K562 (cell line): ENCODE results near the gene SH2D3A. TPM values are rescaled to one million over a fixed set of nuclear protein-coding genes. Genes with fewer than 3 reads are reported as not detected.

Source experiments
- ATAC-seq: fragments of 200-7000 bp; cut with Tn5 transposase; 3 replicates; pipeline ENCODE4 v1.9.1; 2020; ENCODE audit warnings: moderate library complexity
- BruUV-seq: library from RNA; stranded (reverse); fragments of 400-500 nt; replicated peaks from 2 replicates; lab custom pipeline; 2021; lab: Mats Ljungman, UMichigan
- CTCF ChIA-PET: fragments of 300-600 bp; formaldehyde crosslinking; extraction: SDS; loops from one replicate; lab custom pipeline; 2021; ENCODE audit warnings: low intra/inter-chr PET ratio; lab: Yijun Ruan, JAX
- POLR2A ChIA-PET: fragments of 300-600, 350-650 bp; sonication (Branson Sonifier 250); formaldehyde crosslinking; extraction: SDS; loops from one replicate; lab custom pipeline; 2021; ENCODE audit warnings: antibody characterized with exemption, inconsistent platforms; lab: Yijun Ruan, JAX
- DNase-seq, 4 experiments: peaks; one replicate each; pipeline versions ENCODE4 v3.0.0 to v3.0.0-alpha.2; 2011 to 2018; ENCODE audit warnings: low spot score in 3 of 4, mixed read lengths in 3 of 4; ENCODE audit errors: extremely low read depth in 1 of 4
- FAIRE-seq: peaks from 2 replicates; lab custom pipeline; 2011; peaks lifted over from hg19 to GRCh38; lab: Jason Lieb, UNC
- H2AFZ ChIP-seq: 2 replicates; pipeline ENCODE4 v1.6.0; 2011; ENCODE audit warnings: low read depth, low read length, control low read depth, inconsistent platforms
- H3K27ac ChIP-seq: fragments of 200-600 bp; 3 replicates; pipeline ENCODE4 v1.8.0; 2011; ENCODE audit warnings: low read depth, mild to moderate bottlenecking, control low read depth, inconsistent platforms, low read length, moderate library complexity, mixed read lengths; ENCODE audit errors: extremely low read depth
- H3K27me3 ChIP-seq, 2 experiments: fragments of 300-600 bp in 1 of 2; 2 replicates in 1 of 2; 3 replicates in 1 of 2; pipeline versions ENCODE4 v1.6.0 to v1.8.0; 2011; ENCODE audit warnings: inconsistent platforms in 2 of 2, low read length in 2 of 2, mild to moderate bottlenecking in 1 of 2, mixed read lengths in 1 of 2, moderate library complexity in 1 of 2; ENCODE audit not compliant: control insufficient read depth in 2 of 2, insufficient read depth in 2 of 2
- H3K36me3 ChIP-seq: fragments of 300-600 bp; 3 replicates; pipeline ENCODE4 v1.8.0; 2011; ENCODE audit warnings: mild to moderate bottlenecking, low read length, inconsistent platforms; ENCODE audit not compliant: control insufficient read depth, insufficient read depth
- H3K4me1 ChIP-seq, 2 experiments: fragments of 200-600 bp in 1 of 2; replicated peaks in 1 of 2; 2 replicates in 1 of 2; 3 replicates in 1 of 2; pipeline versions ENCODE4 v1.5.1 to v1.8.0; 2011; ENCODE audit warnings: inconsistent platforms in 2 of 2, low read length in 2 of 2, mild to moderate bottlenecking in 1 of 2, mixed read lengths in 1 of 2, moderate library complexity in 1 of 2; ENCODE audit not compliant: control insufficient read depth in 2 of 2, insufficient read depth in 2 of 2
- H3K4me2 ChIP-seq: 2 replicates; pipeline ENCODE4 v1.6.1; 2011; ENCODE audit warnings: low read length, control low read depth, inconsistent platforms, mixed read lengths; ENCODE audit not compliant: insufficient read depth
- H3K4me3 ChIP-seq: fragments of 200-600 bp; sonication (generic), shearing (Covaris generic); 2 replicates; pipeline ENCODE4 v1.5.1; 2016; ENCODE audit warnings: control low read depth, inconsistent platforms
- H3K79me2 ChIP-seq: fragments of 200-600 bp; 3 replicates; pipeline ENCODE4 v1.8.0; 2011; ENCODE audit warnings: low read length, inconsistent platforms; ENCODE audit not compliant: control insufficient read depth, insufficient read depth
- H3K9ac ChIP-seq, 2 experiments: 2 replicates each; pipeline versions ENCODE4 v1.6.0 to v1.6.1; 2011; ENCODE audit warnings: low read depth in 2 of 2, low read length in 2 of 2, control low read depth in 1 of 2, inconsistent platforms in 1 of 2, mild to moderate bottlenecking in 1 of 2, mixed read lengths in 1 of 2; ENCODE audit not compliant: insufficient read depth in 1 of 2
- H3K9me1 ChIP-seq: one replicate; pipeline ENCODE4 v1.6.0; 2011; ENCODE audit warnings: inconsistent platforms, mild to moderate bottlenecking, low read length, moderate library complexity; ENCODE audit not compliant: control insufficient read depth, insufficient read depth
- H3K9me3 ChIP-seq: replicated peaks from 2 replicates; pipeline ENCODE4 v1.5.1; 2011; ENCODE audit warnings: low read depth, low read length, inconsistent platforms; ENCODE audit not compliant: control insufficient read depth, insufficient read depth
- H4K20me1 ChIP-seq: replicated peaks from 2 replicates; pipeline ENCODE4 v1.6.1; 2011; ENCODE audit warnings: low read length, inconsistent platforms, mixed read lengths; ENCODE audit not compliant: control insufficient read depth, insufficient read depth
- ESRRB ChIP-seq: fragments of 250-450 bp; sonication (Bioruptor Pico); IDR thresholded peaks from 2 replicates; pipeline ENCODE4 v1.5.0; 2020; ENCODE audit warnings: mild to moderate bottlenecking, moderate library complexity, borderline replicate concordance
- YY1 ChIP-seq, 3 experiments: IDR thresholded peaks; 2 replicates each; pipeline ENCODE4 v1.6.1; 2011; ENCODE audit warnings: low read length in 2 of 3, mild to moderate bottlenecking in 2 of 3, moderate library complexity in 2 of 3, borderline replicate concordance in 1 of 3, control low read depth in 1 of 3, low read depth in 1 of 3; ENCODE audit not compliant: insufficient read depth in 3 of 3, insufficient replicate concordance in 2 of 3, control insufficient read depth in 1 of 3, insufficient read length in 1 of 3; ENCODE audit errors: extremely low read depth in 1 of 3
- WGBS: fragments of 100-300 bp; shearing (Covaris generic); methylation state at CpG from one replicate; pipeline ENCODE4 v1.1.6; 2016; ENCODE audit warnings: low coverage, mixed read lengths; ENCODE audit not compliant: insufficient coverage; ENCODE audit errors: missing lambda C conversion rate; 5-methylcytosine and 5-hydroxymethylcytosine counted together
- in situ Hi-C: fragments of 300-500 bp; cut with MboI; formaldehyde crosslinking; loops from 4 replicates; pipeline ENCODE4 v1.15.0; 2018; ENCODE audit warnings: inconsistent platforms, mixed read lengths
- intact Hi-C: fragments of 100-400 bp; cut with micrococcal nuclease; formaldehyde crosslinking; loops from 2 replicates; pipeline ENCODE4 v1.14.2; 2022
- polyA plus RNA-seq, 8 experiments: library from polyadenylated mRNA; depleted of rRNA in 4 of 8; stranded (reverse) in 5 of 8; unstranded in 3 of 8; fragments of >200 nt; fragmentation: Nextera tagmentation in 2 of 8; fragmentation: Illumina TruSeq in 1 of 8; extraction: Ambion mirVana in 2 of 8; extraction: Trizol in 1 of 8; gene quantifications; 2 replicates each; pipeline versions ENCODE4 v1.2.1 to v1.2.3, GENCODE V29; 2011 to 2014; ENCODE audit warnings: inconsistent platforms in 1 of 8, missing spikeins in 1 of 8
- total RNA-seq, 7 experiments: library from RNA; depleted of rRNA in 6 of 7; stranded (reverse); fragments of >200 nt in 6 of 7; fragmentation: Illumina TruSeq in 2 of 7; extraction: Trizol in 2 of 7; gene quantifications; 2 replicates each; pipeline versions ENCODE4 v1.2.1 to v1.2.3, GENCODE V29; 2011 to 2021; ENCODE audit warnings: low replicate concordance in 1 of 7

Gene SH2D3A
- total and polyA plus RNA-seq, 9 of the 15 experiments (the other 6 are each of a cell fraction or from before 2014, with no cell fraction given) = 0.75 to 26.3 (median 8.9) TPM

DNA sequence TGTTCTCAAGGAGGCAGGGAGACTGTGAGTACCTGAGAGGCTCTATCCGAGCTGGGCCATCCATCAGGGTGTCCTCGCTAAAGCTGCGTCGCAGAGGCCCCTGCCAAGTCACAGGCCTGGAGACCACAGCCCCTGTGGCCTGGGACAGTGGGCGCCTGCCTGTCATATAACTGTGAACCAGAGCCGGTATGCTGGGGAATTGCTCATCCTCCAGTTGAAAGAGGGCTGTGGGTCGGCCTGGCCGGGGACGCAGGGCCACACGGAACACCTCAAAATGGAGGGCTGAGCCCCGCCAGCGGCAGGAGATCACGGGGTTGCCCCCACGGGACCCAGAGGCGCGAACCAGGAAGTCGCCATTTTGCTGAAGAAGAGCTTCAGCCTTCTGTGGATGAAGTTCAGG lies 6.6 kb downstream of the SH2D3A start:
- Histone ChIP-seq H3K27ac (no peak overlapping the region), H3K9me3 (no peaks in the 10 kb centered on the region; the same call in 1 of the 2 replicates), H3K79me2 (peaks cover 1% of the 10 kb centered on the region; the same call in 2 of the 3 replicates), H3K4me1 (peaks cover 0 to 4% of the 10 kb centered on the region in 2 experiments; a peak in 3 of 5 replicates), H2AFZ (no peak overlapping the region), H3K27me3 (no peaks in the 10 kb centered on the region), H3K9ac (no peak overlapping the region), H3K4me3 (no peak overlapping the region), H3K4me2 (no peak overlapping the region), H3K9me1 (no peaks in the 10 kb centered on the region), H4K20me1 (no peaks in the 10 kb centered on the region), H3K36me3 (peaks cover 13% of the 10 kb centered on the region; the same call in 2 of the 3 replicates)
- FAIRE-seq (no peak), ATAC-seq (no peak), DNase-seq (no peak)
- in situ Hi-C loops (no loop called here), intact Hi-C loops (loop anchor here (10.0 kb wide), 1 partner anchor 104 kb away; no protein-coding TSS in a partner anchor)
- 96% methylated on average over 13 of the region's 17 CpGs for WGBS
- POLR2A ChIA-PET = interaction anchor here (1.0 to 1.1 kb wide), 2 partner anchors 12 to 39 kb away, joined by 3 to 4 read pairs; no protein-coding TSS in a partner anchor
- CTCF ChIA-PET = no interaction called here
- no TSS peak for BruUV-seq
- TF ChIP-seq ESRRB (CRISPR knock-in tag) (no peak), YY1 (IDR thresholded peaks at IDR 0.05; ENCODE audit: borderline replicate concordance in 1 of 3, control insufficient read depth in 1 of 3, extremely low read depth in 1 of 3, insufficient read depth in 3 of 3, insufficient read length in 1 of 3, insufficient replicate concordance in 2 of 3, low read depth in 1 of 3, low read length in 2 of 3) (peak in 1 of 3 experiments; percentile 12)
